HepG2 (cell line): ENCODE data around the gene LAMC1. TPM values are rescaled to one million over a fixed set of nuclear protein-coding genes. Genes with fewer than 3 reads are reported as not detected.

ENCODE experiments used
- ATAC-seq: fragments of 200-7000 bp; cut with Tn5 transposase; 3 replicates; pipeline ENCODE4 v1.9.1; 2020; ENCODE audit warnings: mild to moderate bottlenecking, moderate library complexity
- BruUV-seq: library from RNA; stranded (reverse); fragments of 400-500 nt; replicated peaks from 2 replicates; lab custom pipeline; 2021; lab: Mats Ljungman, UMichigan
- CTCF ChIA-PET: fragments of 300-600 bp; formaldehyde crosslinking; extraction: SDS; loops from one replicate; lab custom pipeline; 2021; ENCODE audit warnings: low total read pairs, inconsistent platforms, low intra/inter-chr PET ratio; lab: Yijun Ruan, JAX
- POLR2A ChIA-PET: fragments of 350-600 bp; sonication (Branson Sonifier 250); formaldehyde crosslinking; loops from one replicate; lab custom pipeline; 2020; ENCODE audit warnings: antibody characterized with exemption, inconsistent platforms; lab: Yijun Ruan, JAX
- DNase-seq: peaks from one replicate; pipeline ENCODE4 v3.0.0-alpha.2; 2015; ENCODE audit warnings: low spot score
- FAIRE-seq: peaks from 3 replicates; lab custom pipeline; 2011; peaks lifted over from hg19 to GRCh38; lab: Jason Lieb, UNC
- H2AFZ ChIP-seq: one replicate; pipeline ENCODE4 v1.6.1; 2011; ENCODE audit warnings: low read length, inconsistent platforms
- H3K27ac ChIP-seq: fragments of 300-600 bp; 3 replicates; pipeline ENCODE4 v1.8.0; 2011; ENCODE audit warnings: mixed run types, mild to moderate bottlenecking, mixed read lengths, low read length, inconsistent platforms; ENCODE audit not compliant: insufficient read depth; ENCODE audit errors: extremely low read length
- H3K27me3 ChIP-seq, 2 experiments: fragments of 200-600 bp in 1 of 2; 2 replicates in 1 of 2; 3 replicates in 1 of 2; pipeline versions ENCODE4 v1.6.0 to v1.8.0; 2011; ENCODE audit warnings: low read length in 2 of 2, mild to moderate bottlenecking in 2 of 2, moderate library complexity in 2 of 2, inconsistent platforms in 1 of 2; ENCODE audit not compliant: insufficient read depth in 2 of 2, control insufficient read depth in 1 of 2
- H3K36me3 ChIP-seq, 2 experiments: fragments of 200-600 bp in 1 of 2; replicated peaks in 1 of 2; 2 replicates in 1 of 2; 3 replicates in 1 of 2; pipeline versions ENCODE4 v1.5.1 to v1.8.0; 2011; ENCODE audit warnings: low read length in 2 of 2, inconsistent platforms in 1 of 2; ENCODE audit not compliant: insufficient read depth in 2 of 2, control insufficient read depth in 1 of 2
- H3K4me1 ChIP-seq: 2 replicates; pipeline ENCODE4 v1.5.1; 2012; ENCODE audit warnings: low read length, inconsistent platforms; ENCODE audit not compliant: insufficient read depth
- H3K4me2 ChIP-seq: 2 replicates; pipeline ENCODE4 v1.6.0; 2011; ENCODE audit warnings: low read depth, low read length, inconsistent platforms
- H3K4me3 ChIP-seq, 3 experiments: fragments of 200-600 bp in 1 of 3; sonication (generic), shearing (Covaris generic) in 1 of 3; replicated peaks in 1 of 3; 2 replicates each; pipeline ENCODE4 v1.5.1; 2011 to 2016; ENCODE audit warnings: low read length in 3 of 3, inconsistent platforms in 2 of 3, low read depth in 2 of 3, mild to moderate bottlenecking in 2 of 3, control low read depth in 1 of 3, mixed read lengths in 1 of 3; ENCODE audit not compliant: insufficient read depth in 1 of 3
- H3K79me2 ChIP-seq: one replicate; pipeline ENCODE4 v1.6.1; 2011; ENCODE audit warnings: low read length, inconsistent platforms; ENCODE audit not compliant: insufficient read depth
- H3K9ac ChIP-seq: 2 replicates; pipeline ENCODE4 v1.6.0; 2011; ENCODE audit warnings: mild to moderate bottlenecking, low read depth, low read length, inconsistent platforms; ENCODE audit not compliant: insufficient read depth
- H3K9me3 ChIP-seq: 2 replicates; pipeline ENCODE4 v1.5.1; 2012; ENCODE audit warnings: mild to moderate bottlenecking, low read length
- H4K20me1 ChIP-seq: 2 replicates; pipeline ENCODE4 v1.6.0; 2011; ENCODE audit warnings: inconsistent platforms, mild to moderate bottlenecking, low read length, moderate library complexity; ENCODE audit not compliant: insufficient read depth
- CREBL2 ChIP-seq: sonication (generic); formaldehyde crosslinking; IDR thresholded peaks from 2 replicates; pipeline ENCODE4 v1.8.1; 2023; ENCODE audit warnings: missing genetic modification reagents, mild to moderate bottlenecking, borderline replicate concordance
- FLYWCH1 ChIP-seq: sonication (generic); formaldehyde crosslinking; IDR thresholded peaks from 2 replicates; pipeline ENCODE4 v1.8.1; 2023; ENCODE audit warnings: mild to moderate bottlenecking, missing genetic modification reagents
- FOXJ3 ChIP-seq: sonication (generic); formaldehyde crosslinking; IDR thresholded peaks from 2 replicates; pipeline ENCODE4 v1.4.0; 2020; ENCODE audit warnings: missing genetic modification reagents, mild to moderate bottlenecking, borderline replicate concordance
- RFXANK ChIP-seq: IDR thresholded peaks from 2 replicates; pipeline ENCODE4 v1.6.1; 2016
- SMC3 ChIP-seq: IDR thresholded peaks from 2 replicates; pipeline ENCODE4 v1.6.1; 2011; ENCODE audit warnings: low read length, improper control_type of control experiment
- SYNCRIP ChIP-seq: fragments of 200-400 bp; formaldehyde crosslinking; IDR thresholded peaks from 2 replicates; pipeline ENCODE4 v1.6.1; 2018; ENCODE audit warnings: mild to moderate bottlenecking, low read depth, low read length; ENCODE audit not compliant: insufficient read depth
- ZNF256 ChIP-seq: sonication (generic); formaldehyde crosslinking; conservative IDR thresholded peaks from 2 replicates; pipeline ENCODE4 v1.4.0; 2020; ENCODE audit warnings: missing genetic modification reagents
- ZNF3 ChIP-seq: IDR thresholded peaks from 2 replicates; pipeline ENCODE4 v1.7.0; 2017; ENCODE audit warnings: inconsistent platforms
- ZNF772 ChIP-seq: sonication (generic); formaldehyde crosslinking; IDR thresholded peaks from 2 replicates; pipeline ENCODE4 v1.5.0; 2020; ENCODE audit warnings: mild to moderate bottlenecking, missing genetic modification reagents
- ZSCAN21 ChIP-seq: sonication (generic); formaldehyde crosslinking; IDR thresholded peaks from 2 replicates; pipeline ENCODE4 v1.8.0; 2022; ENCODE audit warnings: mild to moderate bottlenecking, missing genetic modification reagents, moderate library complexity, borderline replicate concordance
- WGBS: methylation state at CpG from one replicate; pipeline ENCODE4 v1.1.6; 2017; ENCODE audit warnings: low lambda C conversion rate; 5-methylcytosine and 5-hydroxymethylcytosine counted together
- in situ Hi-C: cut with HindIII; loops from 2 replicates; pipeline ENCODE4 v1.10.0; 2017; ENCODE audit warnings: low pct_unique_long_range_greater_than_20kb; ENCODE audit not compliant: extremely low pct_ligation_motif_present
- intact Hi-C: fragments of 100-400 bp; cut with micrococcal nuclease; formaldehyde crosslinking; loops from one replicate; pipeline ENCODE4 v1.10.0; 2022; ENCODE audit not compliant: unreplicated experiment
- polyA plus RNA-seq, 8 experiments: library from polyadenylated mRNA; depleted of rRNA in 3 of 8; stranded (reverse) in 7 of 8; unstranded in 1 of 8; fragments of >200 nt; fragmentation: Illumina TruSeq in 4 of 8; extraction: Trizol in 4 of 8; gene quantifications; 2 replicates each; pipeline versions ENCODE4 v1.2.1 to v1.2.3, GENCODE V29; 2011 to 2016; ENCODE audit warnings: low read depth in 4 of 8, missing spikeins in 1 of 8, mixed read lengths in 1 of 8; ENCODE audit not compliant: insufficient read depth in 1 of 8
- total RNA-seq, 5 experiments: library from RNA; depleted of rRNA; stranded (reverse); fragments of >200 nt; fragmentation: Illumina TruSeq; extraction: Trizol; gene quantifications; 2 replicates each; pipeline ENCODE4 v1.2.3, GENCODE V29; 2016; ENCODE audit warnings: low read depth in 1 of 5
- TF ChIP-seq, protein P1 (sequence below): sonication (generic); formaldehyde crosslinking; IDR thresholded peaks from 2 replicates; pipeline ENCODE4 v1.8.0; 2022; ENCODE audit warnings: mild to moderate bottlenecking, missing genetic modification reagents, moderate library complexity
- TF ChIP-seq, protein P2 (sequence below): sonication (generic); formaldehyde crosslinking; conservative IDR thresholded peaks from 2 replicates; pipeline ENCODE4 v1.4.0; 2020; ENCODE audit warnings: missing genetic modification reagents
- TF ChIP-seq, protein P3 (sequence below): sonication (generic); formaldehyde crosslinking; IDR thresholded peaks from 2 replicates; pipeline ENCODE4 v1.5.0; 2020; ENCODE audit warnings: mild to moderate bottlenecking, missing genetic modification reagents

LAMC1 gene
- total and polyA plus RNA-seq, 2 of the 13 experiments (the other 11 are each of a cell fraction or from before 2014, with no cell fraction given), result 58.5 to 137 TPM

- DNase-seq (no peak), ATAC-seq (no peak), FAIRE-seq (no peak)
- Histone ChIP-seq H3K27ac (no peak overlapping the region), H3K4me1 (no peaks in the 10 kb centered on the region), H2AFZ (no peak overlapping the region), H3K9me3 (no peaks in the 10 kb centered on the region), H3K9ac (no peak overlapping the region), H3K36me3 (no peaks in the 10 kb centered on the region), H3K4me2 (no peak overlapping the region), H3K4me3 (no peak overlapping the region), H3K27me3 (no peaks in the 10 kb centered on the region), H4K20me1 (no peaks in the 10 kb centered on the region), H3K79me2 (no peaks in the 10 kb centered on the region)
- in situ Hi-C loops, result no loop called here
- WGBS, result 13% methylated on average over 4 of the region's 4 CpGs
- BruUV-seq, result no TSS peak
- intact Hi-C loops, result no loop called here
- POLR2A ChIA-PET, result no interaction called here
- CTCF ChIA-PET, result no interaction called here
- TF ChIP-seq, protein P1, sequence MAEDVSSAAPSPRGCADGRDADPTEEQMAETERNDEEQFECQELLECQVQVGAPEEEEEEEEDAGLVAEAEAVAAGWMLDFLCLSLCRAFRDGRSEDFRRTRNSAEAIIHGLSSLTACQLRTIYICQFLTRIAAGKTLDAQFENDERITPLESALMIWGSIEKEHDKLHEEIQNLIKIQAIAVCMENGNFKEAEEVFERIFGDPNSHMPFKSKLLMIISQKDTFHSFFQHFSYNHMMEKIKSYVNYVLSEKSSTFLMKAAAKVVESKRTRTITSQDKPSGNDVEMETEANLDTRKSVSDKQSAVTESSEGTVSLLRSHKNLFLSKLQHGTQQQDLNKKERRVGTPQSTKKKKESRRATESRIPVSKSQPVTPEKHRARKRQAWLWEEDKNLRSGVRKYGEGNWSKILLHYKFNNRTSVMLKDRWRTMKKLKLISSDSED (CRISPR knock-in tag), result no peak
- no peak for TF ChIP-seq ZNF772 (CRISPR knock-in tag)
- TF ChIP-seq SYNCRIP, result no peak
These were observed 11.4 kb upstream of the LAMC1 start for GRCh38 chr1:183011859-183012258.

DNA sequence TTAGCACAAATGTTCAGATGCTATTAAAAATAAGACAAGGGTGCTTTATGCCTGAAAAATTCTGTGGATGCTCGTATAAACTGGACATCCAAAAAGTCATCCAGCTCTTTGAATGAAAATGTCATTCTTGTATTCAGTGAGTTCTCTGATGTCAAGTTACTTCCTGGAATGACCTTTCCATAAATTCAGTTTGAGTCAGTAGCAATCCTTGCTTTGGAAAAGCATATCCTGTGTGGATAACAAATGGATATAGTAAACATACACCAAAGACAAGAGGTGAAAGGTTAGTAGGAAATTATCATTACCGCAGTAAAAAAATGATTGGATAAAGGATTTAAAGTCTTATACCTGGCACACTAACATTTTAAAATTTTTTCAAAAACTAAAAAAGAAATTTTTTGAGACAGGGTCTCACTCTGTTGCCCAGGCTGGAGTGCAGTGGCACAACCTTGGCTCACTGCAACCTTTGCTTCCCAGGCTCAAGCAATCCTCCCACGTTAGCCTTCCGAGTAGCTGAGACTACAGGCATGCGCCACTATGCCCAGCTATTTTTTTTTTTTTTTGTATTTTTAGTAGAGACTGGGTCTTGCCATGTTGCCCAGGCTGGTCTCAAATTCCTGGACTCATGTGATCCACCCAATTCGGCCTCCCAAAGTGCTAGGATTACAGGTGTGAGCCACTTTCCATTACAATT lies 10.8 kb upstream of the LAMC1 start:
- ChIA-PET CTCF (no interaction called here), POLR2A (interaction anchor here (0.6 kb wide), 1 partner anchor 47 kb away, joined by 3 read pairs; no protein-coding TSS in a partner anchor)
- no TSS peak for BruUV-seq
- H3K79me2 ChIP-seq, result no peaks in the 10 kb centered on the region
- ATAC-seq, result no peak
- H3K27me3 ChIP-seq, result no peaks in the 10 kb centered on the region
- H4K20me1 ChIP-seq, result no peaks in the 10 kb centered on the region
- 47% methylated on average over 6 of the region's 6 CpGs for WGBS
- H3K27ac ChIP-seq, result no peak overlapping the region
- H3K4me2 ChIP-seq, result no peak overlapping the region
- intact Hi-C loops, result no loop called here
- FAIRE-seq, result no peak
- H3K36me3 ChIP-seq, result no peaks in the 10 kb centered on the region
- H3K4me1 ChIP-seq, result no peaks in the 10 kb centered on the region
- H3K9me3 ChIP-seq, result no peaks in the 10 kb centered on the region
- no peak overlapping the region for H2AFZ ChIP-seq
- DNase-seq, result no peak
- no peak overlapping the region for H3K4me3 ChIP-seq
- in situ Hi-C loops, result no loop called here
- no peak overlapping the region for H3K9ac ChIP-seq
- TF ChIP-seq ZSCAN21, result no peak
- no peak for TF ChIP-seq ZNF3
- no peak for TF ChIP-seq CREBL2 (CRISPR knock-in tag)
- TF ChIP-seq, protein P2, sequence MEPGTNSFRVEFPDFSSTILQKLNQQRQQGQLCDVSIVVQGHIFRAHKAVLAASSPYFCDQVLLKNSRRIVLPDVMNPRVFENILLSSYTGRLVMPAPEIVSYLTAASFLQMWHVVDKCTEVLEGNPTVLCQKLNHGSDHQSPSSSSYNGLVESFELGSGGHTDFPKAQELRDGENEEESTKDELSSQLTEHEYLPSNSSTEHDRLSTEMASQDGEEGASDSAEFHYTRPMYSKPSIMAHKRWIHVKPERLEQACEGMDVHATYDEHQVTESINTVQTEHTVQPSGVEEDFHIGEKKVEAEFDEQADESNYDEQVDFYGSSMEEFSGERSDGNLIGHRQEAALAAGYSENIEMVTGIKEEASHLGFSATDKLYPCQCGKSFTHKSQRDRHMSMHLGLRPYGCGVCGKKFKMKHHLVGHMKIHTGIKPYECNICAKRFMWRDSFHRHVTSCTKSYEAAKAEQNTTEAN (CRISPR knock-in tag), result no peak
- no peak for TF ChIP-seq FOXJ3 (CRISPR knock-in tag)
- TF ChIP-seq, protein P3, sequence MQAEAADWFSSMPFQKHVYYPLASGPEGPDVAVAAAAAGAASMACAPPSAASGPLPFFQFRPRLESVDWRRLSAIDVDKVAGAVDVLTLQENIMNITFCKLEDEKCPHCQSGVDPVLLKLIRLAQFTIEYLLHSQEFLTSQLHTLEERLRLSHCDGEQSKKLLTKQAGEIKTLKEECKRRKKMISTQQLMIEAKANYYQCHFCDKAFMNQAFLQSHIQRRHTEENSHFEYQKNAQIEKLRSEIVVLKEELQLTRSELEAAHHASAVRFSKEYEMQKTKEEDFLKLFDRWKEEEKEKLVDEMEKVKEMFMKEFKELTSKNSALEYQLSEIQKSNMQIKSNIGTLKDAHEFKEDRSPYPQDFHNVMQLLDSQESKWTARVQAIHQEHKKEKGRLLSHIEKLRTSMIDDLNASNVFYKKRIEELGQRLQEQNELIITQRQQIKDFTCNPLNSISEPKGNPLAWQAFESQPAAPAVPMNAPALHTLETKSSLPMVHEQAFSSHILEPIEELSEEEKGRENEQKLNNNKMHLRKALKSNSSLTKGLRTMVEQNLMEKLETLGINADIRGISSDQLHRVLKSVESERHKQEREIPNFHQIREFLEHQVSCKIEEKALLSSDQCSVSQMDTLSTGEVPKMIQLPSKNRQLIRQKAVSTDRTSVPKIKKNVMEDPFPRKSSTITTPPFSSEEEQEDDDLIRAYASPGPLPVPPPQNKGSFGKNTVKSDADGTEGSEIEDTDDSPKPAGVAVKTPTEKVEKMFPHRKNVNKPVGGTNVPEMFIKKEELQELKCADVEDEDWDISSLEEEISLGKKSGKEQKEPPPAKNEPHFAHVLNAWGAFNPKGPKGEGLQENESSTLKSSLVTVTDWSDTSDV (CRISPR knock-in tag), result no peak
- TF ChIP-seq SMC3, result no peak
- TF ChIP-seq ZNF256 (CRISPR knock-in tag), result no peak
- TF ChIP-seq FLYWCH1 (CRISPR knock-in tag), result no peak
- no peak for TF ChIP-seq RFXANK (CRISPR knock-in tag)
